Suprapubic skin (tissue), 4 donors: ENCODE data around the gene NME7.

Experiments
- EP300 ChIP-seq: sonication (generic); formaldehyde crosslinking; IDR thresholded peaks from one replicate; pipeline ENCODE4 v1.6.1; 2017; ENCODE audit warnings: antibody characterized with exemption
- POLR2A ChIP-seq, 2 donors: fragments of 450-650 bp; IDR thresholded peaks; one replicate each; pipeline ENCODE4 v1.6.1; 2017; ENCODE audit warnings: antibody characterized with exemption in 2 of 2, mild to moderate bottlenecking in 2 of 2, moderate library complexity in 2 of 2
- POLR2AphosphoS5 ChIP-seq, 3 donors: sonication (generic); formaldehyde crosslinking; IDR thresholded peaks; one replicate each; pipeline ENCODE4 v1.6.1; 2017; ENCODE audit warnings: antibody characterized with exemption in 3 of 3
- TF ChIP-seq, protein P1 (sequence below), 2 donors: fragments of 200-600 bp in 1 of 2; fragments of 450-650 bp in 1 of 2; sonication (generic) in 1 of 2; IDR thresholded peaks; one replicate each; pipeline ENCODE4 v1.5.1; 2016 to 2019; ENCODE audit warnings: antibody characterized with exemption in 2 of 2, mild to moderate bottlenecking in 1 of 2, moderate library complexity in 1 of 2

DNA sequence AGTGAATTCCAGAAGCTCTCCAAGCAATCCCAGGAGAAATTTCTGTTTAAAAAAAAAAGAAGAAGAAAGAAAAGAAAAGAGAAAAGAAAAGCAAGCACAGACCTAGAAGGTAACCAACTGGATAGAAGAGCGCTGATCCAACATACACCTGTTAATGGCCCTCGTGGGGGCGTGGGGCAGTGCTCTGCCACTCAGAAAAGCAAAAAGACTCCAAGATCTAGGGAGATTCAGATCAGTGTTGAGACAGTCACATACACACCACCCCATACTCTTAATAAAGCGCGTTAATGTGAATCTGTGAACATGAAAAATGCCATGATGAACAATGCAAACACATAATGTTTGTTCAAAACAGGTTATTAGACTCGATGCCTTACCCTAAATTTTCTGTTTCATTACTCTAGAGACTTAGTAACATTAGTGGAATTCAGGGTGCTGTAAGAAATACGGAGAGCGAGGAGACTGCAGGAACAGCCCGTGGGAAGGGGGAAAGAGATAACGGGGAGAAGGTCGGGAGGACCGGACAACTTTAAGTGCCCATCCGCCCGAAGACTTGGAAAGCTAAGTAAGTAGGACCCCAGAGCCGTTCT, 406 bp downstream of the NME7 start:
- TF ChIP-seq, protein P1, sequence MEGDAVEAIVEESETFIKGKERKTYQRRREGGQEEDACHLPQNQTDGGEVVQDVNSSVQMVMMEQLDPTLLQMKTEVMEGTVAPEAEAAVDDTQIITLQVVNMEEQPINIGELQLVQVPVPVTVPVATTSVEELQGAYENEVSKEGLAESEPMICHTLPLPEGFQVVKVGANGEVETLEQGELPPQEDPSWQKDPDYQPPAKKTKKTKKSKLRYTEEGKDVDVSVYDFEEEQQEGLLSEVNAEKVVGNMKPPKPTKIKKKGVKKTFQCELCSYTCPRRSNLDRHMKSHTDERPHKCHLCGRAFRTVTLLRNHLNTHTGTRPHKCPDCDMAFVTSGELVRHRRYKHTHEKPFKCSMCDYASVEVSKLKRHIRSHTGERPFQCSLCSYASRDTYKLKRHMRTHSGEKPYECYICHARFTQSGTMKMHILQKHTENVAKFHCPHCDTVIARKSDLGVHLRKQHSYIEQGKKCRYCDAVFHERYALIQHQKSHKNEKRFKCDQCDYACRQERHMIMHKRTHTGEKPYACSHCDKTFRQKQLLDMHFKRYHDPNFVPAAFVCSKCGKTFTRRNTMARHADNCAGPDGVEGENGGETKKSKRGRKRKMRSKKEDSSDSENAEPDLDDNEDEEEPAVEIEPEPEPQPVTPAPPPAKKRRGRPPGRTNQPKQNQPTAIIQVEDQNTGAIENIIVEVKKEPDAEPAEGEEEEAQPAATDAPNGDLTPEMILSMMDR (IDR thresholded peaks at IDR 0.05), result no peak
- TF ChIP-seq POLR2A (IDR thresholded peaks at IDR 0.05), result no peak
- TF ChIP-seq EP300, result no peak
- TF ChIP-seq POLR2AphosphoS5 (IDR thresholded peaks at IDR 0.05), result no peak
